Amygdala (tissue), 56 donors: ENCODE measurements around the gene MRPS2.
"Not testable (repeated sequence)": the region's sequence is repeated elsewhere in the genome, so short reads cannot be mapped to it uniquely, and the experiment has no call there.

Experiments used
- DNase-seq, 56 donors: peaks; one replicate each; lab custom pipeline; 2025; lab: John Stamatoyannopoulos, UW

The MRPS2 gene

DNA sequence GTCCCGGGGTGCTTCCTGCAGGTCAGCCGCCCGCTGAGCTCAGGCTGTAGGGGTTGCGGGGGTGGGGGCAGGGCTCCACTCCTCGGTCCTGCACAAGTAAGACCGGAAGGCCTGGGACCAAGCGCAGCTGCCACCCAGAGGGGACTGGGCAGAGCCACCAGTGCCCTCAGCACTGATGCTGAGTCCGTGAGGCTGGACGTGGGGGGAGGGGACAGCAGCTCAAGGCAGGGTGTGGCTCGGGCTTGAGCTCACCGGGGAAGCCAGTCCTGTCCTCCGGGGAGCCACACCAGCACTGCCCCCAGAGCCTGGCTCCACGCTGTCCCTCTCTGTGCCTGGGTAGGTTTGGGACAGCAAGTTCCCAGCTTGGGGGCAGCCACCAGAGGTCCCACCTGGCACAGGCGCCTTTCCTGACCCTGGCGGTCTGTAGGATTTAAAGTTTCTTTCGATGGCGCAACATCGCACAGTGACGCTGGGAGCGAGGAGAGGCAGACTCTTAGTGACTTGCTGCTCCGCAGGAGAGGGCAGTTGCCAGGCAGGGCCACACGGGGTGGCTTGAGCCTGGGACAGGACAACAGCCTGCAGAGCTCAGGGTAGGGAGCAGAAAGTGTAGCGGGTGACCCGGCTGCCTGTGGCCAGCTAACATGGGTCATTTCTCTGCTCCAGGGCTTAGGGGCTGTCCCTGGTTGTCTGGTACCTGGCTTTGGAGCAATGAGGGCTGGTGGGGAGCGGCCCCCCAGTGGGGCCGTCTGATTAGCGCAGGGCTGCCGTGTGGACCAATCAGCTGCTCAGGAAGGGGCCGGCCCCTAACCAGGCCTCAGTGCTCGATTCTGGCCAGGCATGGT lies 26.5 kb downstream of the MRPS2 start:
- no peak for DNase-seq

DNA sequence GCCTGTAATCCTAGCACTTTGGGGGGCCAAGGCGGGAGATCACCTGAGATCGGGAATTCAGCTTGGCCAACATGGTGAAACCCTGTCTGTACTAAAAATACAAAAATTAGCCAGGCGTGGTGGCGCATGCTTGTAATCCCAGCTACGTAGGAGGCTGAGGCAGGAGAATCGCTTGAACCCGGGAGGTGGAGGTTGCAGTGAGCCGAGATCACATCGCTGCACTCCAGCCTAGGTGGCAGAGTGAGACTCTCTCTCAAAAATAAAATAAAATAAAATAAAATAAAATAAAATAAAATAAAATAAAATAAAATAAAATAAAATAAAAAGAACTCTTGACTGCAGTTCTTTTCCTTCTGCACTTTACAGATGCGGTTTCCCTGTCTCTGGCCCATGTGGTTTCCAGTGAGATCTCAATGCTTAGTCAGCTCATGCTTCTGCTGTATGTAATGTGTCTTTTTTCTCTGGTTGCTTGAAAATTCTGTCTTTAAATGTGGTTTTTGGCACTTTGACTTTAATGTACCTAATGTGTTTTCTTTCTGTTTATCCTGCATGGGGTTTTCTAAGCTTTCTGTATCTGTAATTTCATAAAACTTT lies 28.5 kb downstream of the MRPS2 start:
- not testable (repeated sequence) for DNase-seq

DNA sequence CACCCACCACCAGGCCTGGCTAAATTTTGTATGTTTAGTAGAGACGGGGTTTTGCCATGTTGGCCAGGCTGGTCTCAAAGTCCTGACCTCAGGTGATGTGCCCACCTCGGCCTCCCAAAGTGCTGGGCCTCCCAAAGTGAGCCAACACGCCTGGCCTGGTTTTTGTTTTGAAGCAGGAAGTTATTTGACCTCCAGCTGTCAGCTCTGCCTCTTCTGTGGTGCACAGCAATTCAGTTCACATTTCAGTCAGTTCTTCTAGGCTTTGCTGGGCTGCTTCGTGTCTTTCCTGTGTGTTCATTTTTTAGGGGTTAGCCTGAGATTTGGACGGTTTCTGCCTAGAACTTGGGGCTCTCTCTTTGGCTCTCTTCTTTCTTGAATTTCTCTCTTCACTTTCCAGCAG lies 29.7 kb downstream of the MRPS2 start:
- no peak for DNase-seq

- no peak for DNase-seq
These were observed 30.6 kb downstream of the MRPS2 start for GRCh38 chr9:135531096-135531495.

- DNase-seq = no peak
These were observed 32.6 kb downstream of the MRPS2 start for GRCh38 chr9:135533113-135533512.

DNA sequence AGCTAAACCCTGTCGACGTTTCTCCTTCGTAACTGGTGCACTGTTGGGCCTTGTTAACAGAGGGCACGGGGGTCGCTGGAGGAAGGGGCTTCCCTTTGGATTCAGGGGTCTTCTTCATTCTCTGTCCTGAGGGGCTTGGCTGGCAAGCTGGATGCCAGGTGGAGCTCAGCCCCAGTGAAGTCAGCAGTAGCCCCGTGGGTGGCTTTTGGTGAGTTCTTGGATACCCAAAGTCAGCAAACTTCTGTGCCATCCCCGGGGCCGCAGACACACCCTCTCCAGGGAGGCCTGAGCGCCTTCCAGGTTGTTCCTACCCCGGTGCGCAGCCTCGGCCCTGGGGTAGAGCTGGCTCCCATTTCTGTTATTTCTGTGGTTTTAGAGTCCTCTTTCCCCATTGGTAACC lies 33.2 kb downstream of the MRPS2 start:
- no peak for DNase-seq

- DNase-seq = not testable (repeated sequence)
These were observed 33.8 kb downstream of the MRPS2 start for GRCh38 chr9:135534192-135534711.

GRCh38 chr9:135534826-135535225 lies 34.3 kb downstream of the MRPS2 start:
- not testable (repeated sequence) for DNase-seq

GRCh38 chr9:135535631-135536030 lies 35.1 kb downstream of the MRPS2 start:
- DNase-seq = not testable (repeated sequence)

- DNase-seq = no peak
These were observed 35.7 kb downstream of the MRPS2 start for GRCh38 chr9:135536216-135536615.

DNA sequence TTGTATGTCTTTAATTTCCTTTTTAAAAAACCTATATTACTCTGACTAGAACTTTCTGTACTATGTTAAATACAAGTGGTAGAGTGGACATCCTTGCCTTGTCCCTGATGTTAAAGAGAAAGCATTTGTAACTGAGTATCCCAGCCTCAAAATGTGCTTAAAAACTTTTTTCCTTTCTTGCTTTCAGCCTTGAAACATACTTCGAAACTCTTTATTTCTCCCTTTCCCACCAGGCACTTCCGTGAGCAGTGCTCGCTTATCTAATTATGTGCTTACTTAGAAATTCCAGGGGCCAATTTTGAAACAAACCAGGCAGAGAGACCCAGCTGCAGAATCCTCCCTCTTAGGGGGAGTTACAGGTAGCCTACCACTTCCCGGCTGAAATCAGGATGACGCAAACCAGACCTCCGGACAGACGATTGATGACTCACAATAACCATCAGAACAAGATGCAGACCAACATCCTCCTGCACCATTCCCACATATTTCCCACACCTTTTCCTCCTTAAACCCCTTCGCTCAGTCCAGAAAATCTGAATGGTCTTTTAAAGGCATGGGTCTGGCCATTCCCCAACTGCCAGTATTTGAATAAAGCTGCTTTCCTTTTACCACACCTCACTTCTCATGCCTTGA lies 42.9 kb downstream of the MRPS2 start:
- DNase-seq = not testable (repeated sequence)

- DNase-seq = no peak
These were observed 44.6 kb downstream of the MRPS2 start for GRCh38 chr9:135544981-135545635.

DNA sequence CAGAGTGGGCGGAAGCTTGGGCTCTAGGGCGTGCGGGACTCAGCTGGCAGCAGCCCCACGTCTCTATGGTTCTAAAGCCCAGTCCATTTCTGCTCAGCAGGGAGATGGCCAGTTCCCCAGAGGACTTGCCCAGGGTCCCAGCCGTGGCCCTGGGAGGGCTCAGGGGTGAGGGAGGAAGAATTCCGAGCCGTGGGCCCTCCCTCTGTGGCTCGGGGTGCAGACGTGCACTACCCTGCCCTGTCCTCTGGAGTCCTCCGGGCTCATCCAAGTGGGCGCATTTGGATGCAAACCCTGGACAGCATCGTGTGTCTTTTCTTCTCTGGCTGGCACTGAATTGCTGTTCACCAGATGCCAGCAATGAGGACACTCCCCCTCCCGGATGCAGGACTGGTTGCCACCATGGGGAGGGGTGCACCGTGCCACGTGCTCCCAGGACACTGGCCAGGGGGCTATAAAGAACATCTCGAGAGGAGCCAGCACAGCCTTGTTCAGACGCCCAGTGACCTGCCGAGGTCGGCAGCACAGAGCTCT lies 45.2 kb downstream of the MRPS2 start, which contains the start of gene OBP2A:
Gene OBP2A (plus strand): TSS at position 481 of the 531 bp plus-strand sequence. CDS start 55 bp downstream, outside the sequence.
- not testable (repeated sequence) for DNase-seq

DNA sequence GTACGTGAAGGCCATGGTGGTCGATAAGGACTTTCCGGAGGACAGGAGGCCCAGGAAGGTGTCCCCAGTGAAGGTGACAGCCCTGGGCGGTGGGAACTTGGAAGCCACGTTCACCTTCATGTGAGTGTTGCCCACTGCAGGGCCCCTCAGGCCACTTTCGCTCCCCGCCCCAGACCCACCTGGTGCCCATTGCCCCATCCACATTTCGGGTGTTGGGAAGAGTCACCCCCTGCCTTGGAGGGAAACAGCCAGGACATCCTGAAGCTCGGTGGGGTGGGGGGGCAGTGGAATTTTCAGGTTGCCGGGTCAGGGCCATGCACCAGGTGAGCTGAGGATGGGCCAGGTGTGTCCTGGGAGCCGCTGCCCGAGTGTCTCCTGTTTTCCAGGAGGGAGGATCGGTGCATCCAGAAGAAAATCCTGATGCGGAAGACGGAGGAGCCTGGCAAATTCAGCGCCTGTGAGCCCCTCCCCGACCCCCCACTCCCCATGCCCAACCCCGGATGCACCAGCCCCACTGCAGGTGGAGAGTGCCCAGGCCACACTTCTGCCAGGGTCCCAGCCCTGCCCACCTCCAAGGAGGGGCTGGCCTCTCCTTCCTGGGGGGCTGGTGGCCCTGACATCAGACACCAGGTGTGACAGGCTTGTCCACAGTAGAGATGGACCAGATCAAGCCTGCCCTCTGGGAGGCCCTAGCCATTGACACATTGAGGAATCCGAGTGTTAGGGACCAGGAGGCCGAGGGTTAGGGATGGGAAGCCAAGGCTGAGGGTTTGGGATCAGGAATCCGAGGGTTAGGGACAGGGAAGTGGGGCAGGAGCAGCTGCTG lies 46.5 kb downstream of the MRPS2 start:
- not testable (repeated sequence) for DNase-seq

- DNase-seq = no peak
These were observed 47.6 kb downstream of the MRPS2 start for GRCh38 chr9:135547756-135548736.

DNA sequence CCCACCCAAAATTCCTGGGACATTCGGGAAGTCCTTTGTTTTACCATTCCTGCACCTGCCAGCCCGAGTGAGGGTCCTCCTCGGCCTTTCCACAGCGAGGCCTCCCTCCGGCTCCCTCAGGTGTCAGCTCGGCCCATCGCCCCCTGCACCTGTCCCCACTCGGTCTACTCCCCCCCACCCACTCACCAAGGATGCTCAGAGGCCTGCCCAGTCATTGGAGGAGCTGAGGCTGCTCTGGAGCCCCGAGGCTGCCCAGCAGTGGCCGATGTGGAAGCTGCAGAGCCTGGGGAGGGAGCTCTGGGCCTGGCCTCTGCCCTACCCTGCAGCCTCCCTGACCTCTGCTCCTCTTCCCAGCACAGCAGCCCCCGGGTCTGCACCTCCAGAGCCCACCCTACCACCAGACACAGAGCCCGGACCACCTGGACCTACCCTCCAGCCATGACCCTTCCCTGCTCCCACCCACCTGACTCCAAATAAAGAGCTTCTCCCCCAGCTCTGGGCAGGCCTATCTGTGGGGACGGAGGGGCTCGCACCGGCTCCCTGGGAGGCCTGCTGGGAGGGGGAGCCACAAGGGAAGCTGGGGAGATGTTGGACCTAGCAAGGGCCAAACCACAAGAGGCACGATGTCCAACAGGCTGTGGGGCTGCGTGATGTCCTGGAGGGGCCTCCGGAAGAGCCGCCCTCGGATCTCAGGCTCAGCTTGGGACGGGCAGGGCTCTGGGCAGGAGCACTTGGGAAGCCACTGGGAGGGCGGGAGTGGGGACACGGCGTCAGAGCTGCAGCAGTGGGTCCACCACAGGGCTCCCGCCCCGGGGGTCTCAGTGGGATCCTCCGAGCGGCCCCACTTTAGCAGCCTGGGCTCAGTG lies 49.2 kb downstream of the MRPS2 start:
- DNase-seq = not testable (repeated sequence)

DNA sequence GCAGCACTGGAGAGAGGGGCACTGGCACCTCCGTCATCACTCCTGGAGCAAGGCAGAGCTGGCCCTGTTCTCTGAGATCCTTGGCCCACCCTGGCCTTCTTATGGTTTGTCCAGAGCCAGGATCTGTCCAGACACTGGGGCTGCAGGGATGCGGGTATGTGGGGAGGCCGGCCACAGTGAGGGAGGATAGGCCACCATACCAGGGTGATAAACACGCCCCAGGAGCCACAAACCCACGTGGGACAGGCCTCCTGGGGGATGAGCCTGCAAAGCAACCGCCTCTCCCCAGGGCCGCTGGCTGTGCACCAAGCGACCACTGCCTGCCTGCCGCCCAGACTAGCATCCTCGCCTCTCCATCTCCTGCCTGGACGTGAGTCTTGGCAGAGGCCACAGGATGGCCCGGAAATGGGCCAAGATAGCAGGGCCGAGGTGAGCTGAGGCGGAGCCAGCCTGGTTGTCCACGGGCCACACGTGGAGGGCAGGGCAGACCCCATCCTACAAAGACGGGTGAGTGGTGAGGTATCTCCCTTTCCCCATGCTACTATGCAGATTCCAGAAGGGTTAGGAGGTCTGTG lies 49.9 kb downstream of the MRPS2 start:
- DNase-seq = no peak
